Activated CD4-positive, CD25-positive, alpha-beta regulatory T cell treated with anti-CD3 and anti-CD28 coated beads, Interleukin-2, amount 50 U/mL, for 16 hours (primary cell): ENCODE data around the gene DIPK1A.

Source experiments
- DNase-seq: peaks from one replicate; pipeline ENCODE4 v3.0.0-alpha.2; 2020; ENCODE audit warnings: low read depth, low spot score

Gene DIPK1A

GRCh38 chr1:92803140-92803887 lies 157.9 kb downstream of the DIPK1A start:
- no peak for DNase-seq

GRCh38 chr1:92797961-92798360 lies 163.3 kb downstream of the DIPK1A start:
- DNase-seq, result no peak

GRCh38 chr1:92797297-92797696 lies 164.0 kb downstream of the DIPK1A start:
- DNase-seq, result no peak

- DNase-seq, result no peak
These were observed 166.1 kb downstream of the DIPK1A start for GRCh38 chr1:92795166-92795565.

GRCh38 chr1:92792340-92792782 lies 168.9 kb downstream of the DIPK1A start:
- no peak for DNase-seq
